Ishikawa (cell line): Measurements from ENCODE around the gene HOXB1.

Source experiments
- CEBPB ChIP-seq: IDR thresholded peaks from 2 replicates; pipeline ENCODE4 v1.6.1; 2012
- EGR1 ChIP-seq: IDR thresholded peaks from 2 replicates; pipeline ENCODE4 v1.6.1; 2012
- EP300 ChIP-seq: IDR thresholded peaks from 2 replicates; pipeline ENCODE4 v1.6.1; 2012; ENCODE audit warnings: borderline replicate concordance
- FOXM1 ChIP-seq: IDR thresholded peaks from 2 replicates; pipeline ENCODE4 v1.6.1; 2012; ENCODE audit warnings: low read depth, borderline replicate concordance
- NFIC ChIP-seq: IDR thresholded peaks from 2 replicates; pipeline ENCODE4 v1.6.1; 2012
- RAD21 ChIP-seq: IDR thresholded peaks from 2 replicates; pipeline ENCODE4 v1.6.1; 2012; ENCODE audit warnings: low read depth
- TAF1 ChIP-seq: IDR thresholded peaks from 2 replicates; pipeline ENCODE4 v1.6.1; 2012; ENCODE audit warnings: low read depth, mild to moderate bottlenecking
- TEAD4 ChIP-seq: IDR thresholded peaks from 2 replicates; pipeline ENCODE4 v1.6.1; 2012
- YY1 ChIP-seq: IDR thresholded peaks from 2 replicates; pipeline ENCODE4 v1.6.1; 2012; ENCODE audit warnings: low read depth
- ZBTB7A ChIP-seq: IDR thresholded peaks from 2 replicates; pipeline ENCODE4 v1.6.1; 2012; ENCODE audit warnings: low read depth
- TF ChIP-seq, protein P1 (sequence below): IDR thresholded peaks from 2 replicates; pipeline ENCODE4 v1.6.1; 2012; ENCODE audit warnings: low read depth, mild to moderate bottlenecking
- TF ChIP-seq, protein P2 (sequence below): IDR thresholded peaks from 2 replicates; pipeline ENCODE4 v1.6.1; 2012
- TF ChIP-seq, protein P3 (sequence below): IDR thresholded peaks from 2 replicates; pipeline ENCODE4 v1.6.1; 2012

GRCh38 chr17:48549914-48550501 is 19.2 kb upstream of the HOXB1 start:
- no peak for TF ChIP-seq EGR1
- TF ChIP-seq, protein P1, sequence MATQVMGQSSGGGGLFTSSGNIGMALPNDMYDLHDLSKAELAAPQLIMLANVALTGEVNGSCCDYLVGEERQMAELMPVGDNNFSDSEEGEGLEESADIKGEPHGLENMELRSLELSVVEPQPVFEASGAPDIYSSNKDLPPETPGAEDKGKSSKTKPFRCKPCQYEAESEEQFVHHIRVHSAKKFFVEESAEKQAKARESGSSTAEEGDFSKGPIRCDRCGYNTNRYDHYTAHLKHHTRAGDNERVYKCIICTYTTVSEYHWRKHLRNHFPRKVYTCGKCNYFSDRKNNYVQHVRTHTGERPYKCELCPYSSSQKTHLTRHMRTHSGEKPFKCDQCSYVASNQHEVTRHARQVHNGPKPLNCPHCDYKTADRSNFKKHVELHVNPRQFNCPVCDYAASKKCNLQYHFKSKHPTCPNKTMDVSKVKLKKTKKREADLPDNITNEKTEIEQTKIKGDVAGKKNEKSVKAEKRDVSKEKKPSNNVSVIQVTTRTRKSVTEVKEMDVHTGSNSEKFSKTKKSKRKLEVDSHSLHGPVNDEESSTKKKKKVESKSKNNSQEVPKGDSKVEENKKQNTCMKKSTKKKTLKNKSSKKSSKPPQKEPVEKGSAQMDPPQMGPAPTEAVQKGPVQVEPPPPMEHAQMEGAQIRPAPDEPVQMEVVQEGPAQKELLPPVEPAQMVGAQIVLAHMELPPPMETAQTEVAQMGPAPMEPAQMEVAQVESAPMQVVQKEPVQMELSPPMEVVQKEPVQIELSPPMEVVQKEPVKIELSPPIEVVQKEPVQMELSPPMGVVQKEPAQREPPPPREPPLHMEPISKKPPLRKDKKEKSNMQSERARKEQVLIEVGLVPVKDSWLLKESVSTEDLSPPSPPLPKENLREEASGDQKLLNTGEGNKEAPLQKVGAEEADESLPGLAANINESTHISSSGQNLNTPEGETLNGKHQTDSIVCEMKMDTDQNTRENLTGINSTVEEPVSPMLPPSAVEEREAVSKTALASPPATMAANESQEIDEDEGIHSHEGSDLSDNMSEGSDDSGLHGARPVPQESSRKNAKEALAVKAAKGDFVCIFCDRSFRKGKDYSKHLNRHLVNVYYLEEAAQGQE = no peak
- TF ChIP-seq YY1 = no peak
- TF ChIP-seq, protein P2, sequence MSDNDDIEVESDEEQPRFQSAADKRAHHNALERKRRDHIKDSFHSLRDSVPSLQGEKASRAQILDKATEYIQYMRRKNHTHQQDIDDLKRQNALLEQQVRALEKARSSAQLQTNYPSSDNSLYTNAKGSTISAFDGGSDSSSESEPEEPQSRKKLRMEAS = no peak
- TF ChIP-seq RAD21 = no peak
- TF ChIP-seq EP300 = no peak
- no peak for TF ChIP-seq CEBPB
- no peak for TF ChIP-seq FOXM1
- TF ChIP-seq TAF1 = no peak
- TF ChIP-seq ZBTB7A = no peak
- TF ChIP-seq, protein P3, sequence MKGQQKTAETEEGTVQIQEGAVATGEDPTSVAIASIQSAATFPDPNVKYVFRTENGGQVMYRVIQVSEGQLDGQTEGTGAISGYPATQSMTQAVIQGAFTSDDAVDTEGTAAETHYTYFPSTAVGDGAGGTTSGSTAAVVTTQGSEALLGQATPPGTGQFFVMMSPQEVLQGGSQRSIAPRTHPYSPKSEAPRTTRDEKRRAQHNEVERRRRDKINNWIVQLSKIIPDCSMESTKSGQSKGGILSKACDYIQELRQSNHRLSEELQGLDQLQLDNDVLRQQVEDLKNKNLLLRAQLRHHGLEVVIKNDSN = no peak
- no peak for TF ChIP-seq NFIC
- no peak for TF ChIP-seq TEAD4
